PC-9 (cell line): ENCODE data around the gene DCAF7.

Experiments
- CTCF ChIP-seq: fragments of 200-600 bp; sonication (generic); conservative IDR thresholded peaks from 2 replicates; pipeline ENCODE4 v1.6.1; 2017; ENCODE audit warnings: mixed run types, antibody characterized with exemption, mild to moderate bottlenecking, moderate library complexity
- EZH2 ChIP-seq: fragments of 200-600 bp; sonication (generic); IDR thresholded peaks from 2 replicates; pipeline ENCODE4 v1.8.0; 2017; ENCODE audit warnings: antibody characterized with exemption, low read depth

DNA sequence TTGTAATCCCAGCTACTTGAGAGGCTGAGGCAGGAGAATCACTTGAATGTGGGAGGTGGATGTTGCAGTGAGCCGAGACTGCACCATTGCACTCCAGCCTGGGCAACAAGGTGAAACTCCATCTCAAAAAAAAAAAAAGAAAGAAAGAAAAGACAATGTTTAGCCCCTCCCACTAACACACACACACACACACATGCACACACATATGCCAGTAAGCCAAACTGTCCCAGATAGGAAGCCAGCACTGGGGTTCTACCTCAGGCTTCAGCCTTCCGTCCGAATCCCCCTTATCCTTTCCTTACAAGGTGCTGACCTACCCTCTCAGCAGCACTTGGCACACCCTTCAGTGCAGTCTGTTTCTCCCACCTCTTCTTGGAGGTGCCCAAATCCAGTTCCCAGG, 35.8 kb upstream of the DCAF7 start:
- TF ChIP-seq CTCF (no peak), EZH2 (no peak)
